Lung (tissue), 12 donors: ENCODE measurements around the gene DOK7. TPM values are rescaled to one million over a fixed set of nuclear protein-coding genes. Genes with fewer than 3 reads are reported as not detected.
A peak's percentile ranks its signal among the peaks of the same experiment; 100 is the strongest.

ENCODE experiments used
- ATAC-seq: fragments of 200-7000 bp; cut with Tn5 transposase; one replicate; pipeline ENCODE4 v1.9.1; 2020; ENCODE audit warnings: moderate number of reproducible peaks; ENCODE audit not compliant: insufficient read depth, low FRiP score
- DNase-seq, 3 donors: peaks; one replicate each; pipeline ENCODE4 v3.0.0-alpha.2; 2013 to 2017
- H3K27ac ChIP-seq, 2 donors: one replicate each; pipeline ENCODE4 v1.5.1; 2013; ENCODE audit warnings: mild to moderate bottlenecking in 2 of 2, moderate library complexity in 2 of 2, control low read depth in 1 of 2, inconsistent platforms in 1 of 2, low read depth in 1 of 2, low read length in 1 of 2
- H3K27me3 ChIP-seq, 3 donors: one replicate each; pipeline ENCODE4 v1.5.1; 2013; ENCODE audit warnings: low read length in 2 of 3; ENCODE audit not compliant: control insufficient read depth in 3 of 3, insufficient read depth in 3 of 3
- H3K36me3 ChIP-seq, 4 donors: one replicate each; pipeline ENCODE4 v1.5.1; 2013; ENCODE audit warnings: low read length in 4 of 4, mild to moderate bottlenecking in 1 of 4, moderate library complexity in 1 of 4; ENCODE audit not compliant: control insufficient read depth in 4 of 4, insufficient read depth in 4 of 4
- H3K4me1 ChIP-seq, 5 donors: one replicate each; pipeline ENCODE4 v1.5.1; 2013; ENCODE audit warnings: low read length in 5 of 5, mild to moderate bottlenecking in 2 of 5, moderate library complexity in 1 of 5; ENCODE audit not compliant: control insufficient read depth in 5 of 5, insufficient read depth in 5 of 5
- H3K4me3 ChIP-seq: one replicate; pipeline ENCODE4 v1.5.1; 2013; ENCODE audit warnings: mild to moderate bottlenecking, control low read depth, moderate library complexity
- H3K9ac ChIP-seq, 2 donors: one replicate each; pipeline ENCODE4 v1.5.1; 2013; ENCODE audit warnings: low read length in 2 of 2, control low read depth in 1 of 2; ENCODE audit not compliant: insufficient read depth in 1 of 2
- H3K9me3 ChIP-seq, 4 donors: one replicate each; pipeline ENCODE4 v1.5.1; 2013; ENCODE audit warnings: low read length in 3 of 4, mild to moderate bottlenecking in 1 of 4, moderate library complexity in 1 of 4; ENCODE audit not compliant: control insufficient read depth in 4 of 4, insufficient read depth in 3 of 4
- CTCF ChIP-seq: IDR thresholded peaks from 2 replicates; pipeline ENCODE4 v1.5.1; 2012; ENCODE audit warnings: mild to moderate bottlenecking; ENCODE audit errors: control extremely low read depth, extremely low read depth
- WGBS, 2 donors: extraction: QIAGEN DNeasy Blood & Tissue Kit; methylation state at CpG; one replicate each; pipeline ENCODE4 v1.1.7; 2013; 5-methylcytosine and 5-hydroxymethylcytosine counted together
- polyA plus RNA-seq, 2 donors: library from polyadenylated mRNA; stranded (reverse); fragments of 200-250 nt; gene quantifications; one replicate each; pipeline ENCODE4 v1.2.1, GENCODE V29; 2013
- total RNA-seq, 2 donors: library from RNA; depleted of rRNA in 1 of 2; stranded (reverse); fragments of >200 nt in 1 of 2; gene quantifications; one replicate each; pipeline ENCODE4 v1.2.1, GENCODE V29; 2014 to 2021
- donor health status: control.
- donor health status: control.
- donor health status: Bipolar disorder and iron deficiency.
- donor health status: healthy.
- donor health status: DM: yes; HTN: yes; CAD: no.

The DOK7 gene
- total and polyA plus RNA-seq, 4 donors = 0.53 to 2.7 (median 1.4) TPM

DNA sequence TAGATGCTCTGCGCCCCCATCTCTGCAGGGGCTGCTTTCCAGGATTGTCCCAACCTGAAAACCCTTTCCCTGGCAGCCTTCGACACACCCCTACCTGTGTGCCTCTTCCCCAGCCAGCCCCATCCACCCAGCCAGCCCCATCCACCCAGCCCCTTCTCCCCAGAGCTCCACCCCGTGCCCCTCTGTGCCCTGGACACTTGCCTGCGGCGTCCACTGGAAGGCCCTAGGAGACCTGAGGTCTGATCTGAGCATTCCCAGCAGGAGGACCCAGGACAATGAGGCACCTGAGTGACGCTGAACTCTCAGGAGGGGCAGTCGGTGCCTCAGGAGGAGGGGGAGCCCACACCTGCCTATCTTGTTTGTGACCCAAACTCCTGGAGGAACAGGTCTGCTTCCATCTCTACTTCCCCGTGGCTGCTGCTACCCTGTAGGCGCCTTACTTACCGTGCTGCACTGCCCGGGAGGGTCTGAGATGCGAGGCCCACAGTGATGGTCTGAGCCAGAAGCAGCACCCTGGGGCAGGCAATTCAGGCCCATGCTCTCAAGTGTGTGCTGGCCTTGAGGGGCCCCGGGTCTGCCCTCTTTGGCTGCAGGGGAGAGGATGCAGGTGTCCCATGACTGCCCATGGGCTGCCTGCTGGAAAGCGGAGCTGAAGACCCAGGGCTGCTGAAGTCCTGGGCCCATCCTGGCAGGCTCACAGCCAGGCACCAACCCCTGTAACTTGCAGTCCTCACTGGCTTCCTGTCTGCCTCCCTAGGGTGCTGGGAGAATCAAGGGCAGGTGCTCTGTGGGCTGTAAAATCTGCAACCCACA lies 64.2 kb downstream of the DOK7 start:
- DNase-seq (peak in 1 of 3 donors; percentile 9), ATAC-seq (no peak)

DNA sequence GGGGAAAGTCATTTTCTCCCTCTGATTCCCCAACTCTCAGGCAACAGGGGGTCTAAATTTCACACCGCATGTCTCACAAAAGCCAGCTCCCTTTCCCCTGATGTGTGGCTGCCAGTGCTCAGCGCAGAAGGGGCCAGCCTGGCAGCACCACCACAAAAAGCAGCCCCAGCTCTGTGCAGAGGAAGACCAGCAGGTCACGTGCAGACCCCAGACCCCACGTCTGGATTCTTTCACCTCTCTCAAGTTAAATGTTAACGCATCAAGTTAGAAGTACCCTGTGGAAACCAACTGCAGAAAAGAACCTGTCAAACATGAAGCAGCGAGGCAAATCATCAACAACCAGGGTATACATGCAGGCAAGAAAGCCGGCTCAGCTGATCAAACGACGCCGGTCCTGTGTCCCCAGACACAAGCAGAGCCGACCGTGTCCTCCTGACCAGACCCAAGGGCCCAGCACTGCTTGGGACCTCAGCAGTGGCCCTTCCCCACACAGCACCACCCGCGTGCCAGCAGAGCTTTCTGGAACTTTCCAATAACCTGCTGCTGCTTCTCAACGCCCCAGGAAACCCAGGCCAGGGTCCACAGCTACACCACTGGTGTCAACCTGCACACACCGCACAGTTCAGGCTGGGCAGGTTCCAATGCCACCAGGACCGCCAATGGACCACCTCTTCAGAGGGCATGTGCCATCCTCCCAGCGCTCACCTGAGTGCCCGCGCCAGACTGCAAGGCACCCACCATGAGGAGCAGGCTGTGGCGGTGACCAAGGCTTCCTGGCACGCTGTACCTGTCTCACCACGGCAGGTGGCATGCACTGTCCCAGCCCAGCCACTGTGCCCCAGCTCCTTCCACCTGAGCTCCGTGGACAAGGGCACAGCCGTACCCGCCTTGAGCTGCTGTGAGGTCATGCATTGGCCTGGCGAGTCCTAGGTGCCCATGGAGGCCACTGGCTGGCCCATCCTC lies 65.1 kb downstream of the DOK7 start:
- Histone ChIP-seq H3K27ac (no peak overlapping the region), H3K9me3 (no peaks in the 10 kb centered on the region), H3K36me3 (peaks cover 3 to 35% (median 9%) of the 10 kb centered on the region in 4 donors), H3K4me3 (no peak overlapping the region), H3K27me3 (no peaks in the 10 kb centered on the region), H3K9ac (no peak overlapping the region), H3K4me1 (peaks cover 0 to 31% (median 18%) of the 10 kb centered on the region in 5 donors)
- DNase-seq (peak in 1 of 3 donors; percentile 13), ATAC-seq (no peak)
- no peak for TF ChIP-seq CTCF
- 93 to 96% methylated on average over 27 of the region's 27 CpGs for WGBS, 2 donors

More for the DNA sequence above, 64.2 kb downstream of the DOK7 start:
- Histone ChIP-seq H3K9me3 (no peaks in the 10 kb centered on the region), H3K27me3 (no peaks in the 10 kb centered on the region), H3K27ac (no peak overlapping the region), H3K9ac (no peak overlapping the region), H3K4me1 (peaks cover 0 to 26% (median 14%) of the 10 kb centered on the region in 5 donors), H3K36me3 (peaks cover 3 to 43% (median 9%) of the 10 kb centered on the region in 4 donors), H3K4me3 (no peak overlapping the region)
- WGBS, 2 donors = 91 to 94% methylated on average over 14 of the region's 14 CpGs
- no peak for TF ChIP-seq CTCF

DNA sequence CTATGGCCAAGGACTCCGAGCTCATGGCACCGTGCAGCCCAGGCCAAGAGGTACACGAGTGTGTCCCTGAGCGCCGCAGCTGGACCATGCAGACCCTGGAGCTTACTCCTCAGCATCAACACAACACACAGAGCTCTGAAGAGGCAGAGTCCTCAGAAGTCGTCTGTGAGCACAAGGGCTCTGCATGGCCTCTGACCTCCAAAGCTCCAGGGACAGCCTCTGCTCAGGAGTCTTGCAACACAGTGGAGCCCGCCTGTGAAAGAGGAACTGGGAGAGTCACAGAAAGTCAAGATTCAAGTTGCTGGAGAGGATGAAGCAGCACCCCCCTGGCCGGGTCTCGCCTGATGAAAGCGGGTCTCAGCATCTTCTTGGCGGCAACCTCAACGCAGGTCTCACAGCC lies 66.3 kb downstream of the DOK7 start:
- H3K27ac ChIP-seq = no peak overlapping the region
- no peak for TF ChIP-seq CTCF
- H3K27me3 ChIP-seq = no peaks in the 10 kb centered on the region
- ATAC-seq (no peak), DNase-seq (no peak)
- H3K4me1 ChIP-seq = peaks cover 0 to 31% (median 18%) of the 10 kb centered on the region in 5 donors
- WGBS, 2 donors = 61 to 78% methylated on average over 12 of the region's 12 CpGs
- no peak overlapping the region for H3K4me3 ChIP-seq
- H3K9me3 ChIP-seq = no peaks in the 10 kb centered on the region
- no peak overlapping the region for H3K9ac ChIP-seq
- peaks cover 0 to 23% (median 7%) of the 10 kb centered on the region in 4 donors for H3K36me3 ChIP-seq
